SJCRH30 (cell line): ENCODE data around the gene CR1L. TPM values are rescaled to one million over a fixed set of nuclear protein-coding genes. Genes with fewer than 3 reads are reported as not detected.
"Not testable (repeated sequence)": the region's sequence is repeated elsewhere in the genome, so short reads cannot be mapped to it uniquely, and the experiment has no call there.

Experiments
- DNase-seq, 2 experiments: peaks; one replicate each; pipeline ENCODE4 v3.0.0-alpha.2; 2015 to 2020
- H3K27ac ChIP-seq: fragments of 250-450 bp; sonication (Bioruptor Pico); 2 replicates; pipeline ENCODE4 v1.5.1; 2020; ENCODE audit warnings: mild to moderate bottlenecking, moderate library complexity
- H3K27me3 ChIP-seq: fragments of 250-450 bp; sonication (Bioruptor Pico); 2 replicates; pipeline ENCODE4 v1.5.1; 2020; ENCODE audit warnings: mild to moderate bottlenecking, moderate library complexity
- H3K36me3 ChIP-seq: fragments of 250-450 bp; sonication (Bioruptor Pico); 2 replicates; pipeline ENCODE4 v1.5.1; 2020; ENCODE audit warnings: mild to moderate bottlenecking, moderate library complexity
- H3K4me1 ChIP-seq: fragments of 250-450 bp; sonication (Bioruptor Pico); 2 replicates; pipeline ENCODE4 v1.5.1; 2020; ENCODE audit warnings: mild to moderate bottlenecking, moderate library complexity
- H3K4me3 ChIP-seq: fragments of 250-450 bp; sonication (Bioruptor Pico); 2 replicates; pipeline ENCODE4 v1.5.1; 2020; ENCODE audit warnings: mild to moderate bottlenecking, moderate library complexity
- H3K9me3 ChIP-seq: fragments of 250-450 bp; sonication (Bioruptor Pico); replicated peaks from 2 replicates; pipeline ENCODE4 v1.5.1; 2020; ENCODE audit warnings: mild to moderate bottlenecking, moderate library complexity
- total RNA-seq: library from RNA; depleted of rRNA; stranded (reverse); fragments of >200 nt; shearing (Covaris generic); gene quantifications from 2 replicates; pipeline ENCODE4 v1.2.3, GENCODE V29; 2014; rRNA removed

CR1L gene
- total RNA-seq, 1 experiment from 2014 or later = not detected

DNA sequence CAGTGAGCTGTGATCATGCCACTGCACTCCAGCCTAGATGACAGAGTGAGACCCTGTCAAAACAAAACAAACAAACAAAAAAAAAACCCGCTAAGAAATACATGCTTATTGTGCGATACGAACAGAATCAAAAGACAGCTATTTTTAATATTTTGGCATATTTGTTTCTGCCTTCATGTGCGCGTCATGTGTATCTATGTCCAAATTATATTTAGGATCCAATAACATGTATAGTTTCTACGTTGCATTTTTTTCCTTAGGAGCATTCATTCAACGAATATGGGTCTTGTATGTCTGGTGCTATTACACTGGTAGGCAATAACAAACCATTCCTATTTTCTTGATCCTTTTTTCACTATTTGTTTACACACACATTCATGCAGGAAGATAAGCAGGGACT lies 108.7 kb downstream of the CR1L start:
- Histone ChIP-seq H3K4me3 (no peak overlapping the region), H3K27me3 (no peaks in the 10 kb centered on the region)

DNA sequence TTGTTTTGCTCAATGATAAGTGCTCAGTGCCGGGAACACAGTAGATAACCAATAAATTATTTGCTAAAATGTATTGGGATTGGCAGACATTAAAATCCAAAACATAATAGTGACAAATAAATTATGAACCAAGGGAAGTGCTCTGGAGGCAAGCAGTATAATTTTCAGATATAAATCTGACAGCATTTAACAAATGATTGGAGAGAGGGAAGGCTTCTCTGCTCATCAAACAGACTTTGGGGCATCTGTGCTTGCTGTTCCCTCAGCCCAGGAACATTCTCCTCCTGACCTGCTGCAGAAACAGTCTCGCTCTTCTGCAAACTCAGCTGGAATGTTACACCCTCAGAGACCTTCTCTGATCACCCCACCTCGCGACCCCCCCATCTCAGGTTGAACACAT lies 109.1 kb downstream of the CR1L start:
- H3K9me3 ChIP-seq = no peaks in the 10 kb centered on the region
- no peak overlapping the region for H3K4me3 ChIP-seq

More for the DNA sequence above, 108.7 kb downstream of the CR1L start:
- peaks cover 18% of the 10 kb centered on the region for H3K36me3 ChIP-seq
- no peak for DNase-seq
- no peaks in the 10 kb centered on the region for H3K9me3 ChIP-seq
- peaks cover 10% of the 10 kb centered on the region for H3K4me1 ChIP-seq
- no peak overlapping the region for H3K27ac ChIP-seq

GRCh38 chr1:207754974-207755700 lies 110.2 kb downstream of the CR1L start:
- H3K4me1 ChIP-seq = no peaks in the 10 kb centered on the region

More for the DNA sequence above, 109.1 kb downstream of the CR1L start:
- DNase-seq = no peak
- Histone ChIP-seq H3K27ac (no peak overlapping the region), H3K27me3 (no peaks in the 10 kb centered on the region), H3K4me1 (peaks cover 6% of the 10 kb centered on the region), H3K36me3 (peaks cover 22% of the 10 kb centered on the region)

DNA sequence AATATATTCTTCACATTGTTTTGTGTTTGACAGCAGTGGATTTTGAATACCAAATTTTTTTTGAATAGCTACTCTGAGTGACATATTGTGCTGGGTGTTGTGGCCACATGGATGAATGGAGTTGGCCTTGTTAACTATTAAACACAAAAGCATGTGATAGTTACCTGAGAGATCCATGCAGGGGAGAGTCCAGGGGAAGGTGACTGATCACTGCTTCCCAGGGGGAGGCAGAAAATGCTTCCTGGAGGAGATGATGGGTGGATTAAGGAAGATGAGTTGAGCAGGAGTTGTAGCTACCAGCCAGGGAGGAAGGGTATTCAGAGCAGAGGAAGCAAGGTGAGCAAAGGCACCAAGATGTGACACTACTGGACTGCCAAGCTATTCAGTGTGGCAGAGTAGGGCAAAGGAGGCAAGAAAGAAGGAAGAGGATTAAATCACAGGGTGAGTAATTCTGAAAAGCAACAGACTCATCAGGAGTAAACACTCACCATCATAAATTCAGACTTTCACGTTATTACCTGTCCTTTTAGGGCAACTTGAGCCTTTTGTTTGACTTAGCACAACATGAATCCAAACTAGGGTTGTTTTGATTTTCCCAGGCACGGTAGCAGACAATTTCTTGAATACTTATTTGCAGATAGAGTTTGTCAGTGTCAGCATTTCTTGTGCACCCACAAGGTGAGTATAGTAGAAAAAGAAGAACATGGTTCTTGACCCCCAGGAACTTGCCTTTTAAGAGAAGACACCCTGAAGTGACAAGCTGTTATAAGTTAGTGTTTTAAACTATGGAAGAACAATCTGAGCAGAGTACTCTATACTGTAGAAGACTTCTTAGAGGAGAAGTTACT lies 111.1 kb downstream of the CR1L start:
- Histone ChIP-seq H3K9me3 (no peaks in the 10 kb centered on the region), H3K36me3 (peaks cover 37% of the 10 kb centered on the region), H3K27me3 (no peaks in the 10 kb centered on the region), H3K27ac (no peak overlapping the region), H3K4me3 (no peak overlapping the region), H3K4me1 (no peaks in the 10 kb centered on the region)
- no peak for DNase-seq

More at GRCh38 chr1:207754974-207755700, 110.2 kb downstream of the CR1L start:
- Histone ChIP-seq H3K36me3 (peaks cover 31% of the 10 kb centered on the region), H3K9me3 (no peaks in the 10 kb centered on the region), H3K27ac (no peak overlapping the region), H3K27me3 (no peaks in the 10 kb centered on the region), H3K4me3 (no peak overlapping the region)
- DNase-seq = no peak

DNA sequence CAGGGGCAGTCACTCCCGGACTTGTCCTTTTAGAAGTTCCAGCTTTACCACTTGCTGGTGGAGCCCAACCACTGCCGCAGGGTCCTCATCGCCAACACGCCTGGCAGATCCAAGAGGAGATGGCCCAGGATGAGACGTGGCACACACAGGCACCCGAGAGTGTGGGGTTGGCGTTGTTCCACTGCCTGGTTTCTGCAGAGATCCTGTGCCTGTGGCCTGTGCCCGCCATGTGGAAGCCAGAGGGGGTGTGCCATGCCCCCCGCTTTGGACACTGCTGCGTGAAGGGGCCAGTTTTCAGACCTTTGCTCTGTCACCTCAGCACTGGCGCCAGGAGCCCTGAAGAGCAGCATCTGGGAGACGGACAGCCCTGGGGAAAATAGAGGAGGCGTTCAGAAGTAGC lies 117.7 kb downstream of the CR1L start:
- H3K36me3 ChIP-seq = peaks cover 73% of the 10 kb centered on the region
- H3K4me1 ChIP-seq = no peaks in the 10 kb centered on the region
- no peak overlapping the region for H3K27ac ChIP-seq
- no peak overlapping the region for H3K4me3 ChIP-seq
- no peaks in the 10 kb centered on the region for H3K27me3 ChIP-seq
- H3K9me3 ChIP-seq = no peaks in the 10 kb centered on the region
- DNase-seq = no peak

DNA sequence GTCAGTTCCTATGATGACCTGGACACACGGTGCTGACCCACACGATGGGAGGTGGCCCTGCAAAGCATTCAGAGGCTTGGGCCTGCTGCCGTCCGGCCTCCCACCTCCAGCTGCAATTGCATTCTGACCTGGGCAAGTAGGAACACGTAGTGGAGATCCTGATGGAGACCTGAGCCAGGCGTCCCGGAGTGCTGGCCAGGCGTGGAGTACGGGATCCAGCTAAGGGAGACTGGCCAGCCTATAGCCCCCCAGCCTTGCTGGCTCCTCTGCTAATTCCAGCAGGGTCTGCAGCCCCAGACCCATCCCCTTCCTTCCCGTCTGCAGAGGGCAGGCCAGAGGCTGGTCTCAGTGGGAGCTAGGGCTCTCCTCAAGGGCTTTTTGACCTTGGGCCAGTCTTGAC lies 118.2 kb downstream of the CR1L start:
- DNase-seq = no peak
- no peak overlapping the region for H3K27ac ChIP-seq
- H3K27me3 ChIP-seq = no peaks in the 10 kb centered on the region
- H3K36me3 ChIP-seq = peaks cover 68% of the 10 kb centered on the region
- no peaks in the 10 kb centered on the region for H3K9me3 ChIP-seq
- H3K4me1 ChIP-seq = no peaks in the 10 kb centered on the region
- no peak overlapping the region for H3K4me3 ChIP-seq

GRCh38 chr1:207763972-207764371 lies 119.0 kb downstream of the CR1L start:
- Histone ChIP-seq H3K4me1 (no peaks in the 10 kb centered on the region), H3K27ac (no peak overlapping the region), H3K36me3 (peaks cover 67% of the 10 kb centered on the region), H3K27me3 (no peaks in the 10 kb centered on the region), H3K4me3 (no peak overlapping the region), H3K9me3 (no peaks in the 10 kb centered on the region)
- no peak for DNase-seq

DNA sequence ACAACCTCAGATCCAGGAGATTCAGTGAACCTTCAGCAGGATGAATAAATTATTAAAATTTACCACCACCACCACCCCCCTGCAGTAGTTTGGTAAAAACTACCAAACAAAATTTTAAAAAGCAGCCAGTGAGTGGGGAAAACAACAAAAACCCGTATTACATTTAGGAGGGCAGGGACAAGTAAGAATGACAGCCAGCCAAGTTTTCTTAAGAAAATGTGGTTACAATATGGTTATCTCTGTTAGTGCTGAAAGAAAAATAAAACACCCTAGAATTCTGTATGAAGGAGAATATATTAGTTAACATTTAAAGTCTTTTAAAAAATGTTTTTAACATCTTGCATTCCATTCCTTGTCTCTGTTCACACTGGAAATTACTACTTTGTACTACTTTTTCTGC lies 121.6 kb downstream of the CR1L start:
- Histone ChIP-seq H3K9me3 (peaks cover 8% of the 10 kb centered on the region), H3K4me1 (no peaks in the 10 kb centered on the region), H3K27ac (no peak overlapping the region), H3K4me3 (no peak overlapping the region), H3K27me3 (no peaks in the 10 kb centered on the region), H3K36me3 (peaks cover 67% of the 10 kb centered on the region)
- no peak for DNase-seq

DNA sequence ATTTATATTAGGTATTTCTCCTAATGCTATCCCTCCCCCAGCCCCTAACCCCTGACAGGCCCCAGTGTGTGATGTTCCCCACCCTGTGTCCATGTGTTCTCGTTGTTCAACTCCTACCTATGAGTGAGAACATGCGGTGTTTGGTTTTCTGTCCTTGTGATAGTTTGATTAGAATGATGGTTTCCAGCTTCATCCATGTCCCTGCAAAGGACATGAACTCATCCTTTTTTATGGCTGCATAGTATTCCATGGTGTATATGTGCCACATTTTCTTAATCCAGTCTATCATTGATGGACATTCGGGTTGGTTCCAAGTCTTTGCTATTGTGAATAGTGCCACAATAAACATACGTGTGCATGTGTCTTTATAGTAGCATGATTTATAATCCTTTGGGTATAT lies 125.6 kb downstream of the CR1L start:
- not testable (repeated sequence) for H3K27ac ChIP-seq, H3K9me3 ChIP-seq, DNase-seq, H3K4me1 ChIP-seq, H3K4me3 ChIP-seq, H3K27me3 ChIP-seq
- peaks cover 59% of the 10 kb centered on the region for H3K36me3 ChIP-seq

Other genes starting within 250 kb of the CR1L start
- gene CR2, start 190.8 kb upstream of the CR1L start, total RNA-seq = 0.03 and 0.04 TPM in 2 replicates
- 0.16 TPM in 1 of 2 replicates, not detected in the other for gene CR1, start 149.0 kb upstream of the CR1L start, total RNA-seq
- gene CD46, start 106.9 kb downstream of the CR1L start, total RNA-seq = 84.6 and 95.1 TPM in 2 replicates